SKM-1 (cell line): ENCODE measurements around the gene CTLA4.

ENCODE experiments used
- DNase-seq: peaks from one replicate; lab custom pipeline; 2025; ENCODE audit not compliant: unreplicated experiment; lab: John Stamatoyannopoulos, UW

CTLA4 gene

GRCh38 chr2:203867561-203868200 is at the start of gene CTLA4:
TSS of gene CTLA4 (plus strand) at chr2:203867771. CDS start at chr2:203867943, 172 bp downstream.
- no peak for DNase-seq

- no peak for DNase-seq
Measured at GRCh38 chr2:203818656-203819055, 48.9 kb upstream of the CTLA4 start.

DNA sequence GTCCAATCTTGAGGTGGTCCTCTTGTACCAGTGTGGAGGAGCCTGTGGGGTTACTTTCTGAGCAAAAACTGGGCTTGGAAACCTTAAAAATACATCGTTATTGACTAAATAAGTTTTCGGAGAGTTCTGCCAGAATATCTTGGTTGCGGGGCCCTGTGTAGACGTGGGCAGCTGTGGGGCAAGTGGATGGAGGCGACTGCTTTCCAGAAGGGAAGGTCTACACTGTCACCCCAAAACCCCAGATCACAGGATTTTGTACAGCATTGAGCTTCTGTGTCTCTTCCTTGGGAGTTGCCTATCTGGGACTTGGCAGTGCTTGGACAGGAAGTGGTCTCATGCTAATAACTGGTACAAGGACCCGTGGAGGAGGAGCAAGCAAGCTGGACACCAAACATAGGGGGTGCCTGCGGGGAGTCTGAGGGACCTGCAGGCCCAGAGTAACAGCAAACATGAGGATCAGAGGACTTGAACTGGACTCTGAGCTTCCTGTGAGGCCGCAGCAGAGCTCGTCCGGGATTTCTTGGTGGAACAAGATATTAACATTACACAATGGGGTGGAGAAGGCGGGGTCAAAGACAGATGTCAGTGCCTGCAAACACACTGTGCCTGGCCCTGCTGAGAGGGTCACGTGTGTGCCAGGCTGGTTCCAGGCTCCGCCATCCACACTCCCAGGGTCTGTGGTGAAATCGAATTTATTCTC is 48.0 kb upstream of the CTLA4 start:
- DNase-seq: no peak

GRCh38 chr2:203820969-203821368 is 46.6 kb upstream of the CTLA4 start:
- DNase-seq: no peak

DNA sequence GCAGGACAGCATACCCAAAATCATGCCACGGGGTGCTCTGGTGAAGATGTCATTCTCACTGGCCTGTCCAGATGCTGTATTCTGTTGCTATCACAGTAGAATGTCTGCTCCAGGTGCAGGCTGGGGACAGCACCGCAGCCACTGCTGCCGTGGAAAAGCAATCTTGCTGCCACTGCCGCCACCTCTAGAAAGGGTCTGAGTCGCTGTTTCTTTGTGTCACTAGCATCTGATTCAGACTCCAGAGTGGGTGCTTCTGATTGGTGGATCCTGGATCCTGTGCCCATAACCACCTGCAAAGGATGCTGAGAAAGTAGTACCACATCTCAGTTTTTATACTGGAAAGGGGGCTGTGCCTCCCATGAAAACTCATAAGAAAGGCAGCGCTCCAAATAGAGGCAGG is 45.3 kb upstream of the CTLA4 start:
- DNase-seq: no peak

- no peak for DNase-seq
Measured at GRCh38 chr2:203823173-203823572, 44.4 kb upstream of the CTLA4 start.

GRCh38 chr2:203824057-203824456 is 43.5 kb upstream of the CTLA4 start:
- no peak for DNase-seq

- no peak for DNase-seq
Measured at GRCh38 chr2:203824603-203825002, 43.0 kb upstream of the CTLA4 start.

DNA sequence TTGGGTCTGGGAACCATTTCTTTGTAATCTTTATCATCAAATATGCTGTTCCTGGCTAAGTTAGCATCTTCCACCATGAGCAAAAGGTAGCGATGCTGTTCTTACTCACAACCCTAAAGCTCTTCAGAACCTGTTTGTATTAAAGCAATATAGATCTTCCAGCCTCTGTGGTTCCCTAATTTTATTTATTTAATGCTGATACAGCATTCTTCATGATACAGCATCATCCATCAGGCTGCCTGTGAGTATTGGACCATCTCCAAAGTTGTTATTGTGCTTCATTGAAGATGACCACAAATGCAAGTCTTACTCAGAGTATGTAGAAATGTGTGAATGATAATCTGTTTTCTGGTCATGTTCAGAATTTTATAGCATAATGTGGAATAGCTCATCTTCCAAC is 40.9 kb upstream of the CTLA4 start:
- DNase-seq: no peak

DNA sequence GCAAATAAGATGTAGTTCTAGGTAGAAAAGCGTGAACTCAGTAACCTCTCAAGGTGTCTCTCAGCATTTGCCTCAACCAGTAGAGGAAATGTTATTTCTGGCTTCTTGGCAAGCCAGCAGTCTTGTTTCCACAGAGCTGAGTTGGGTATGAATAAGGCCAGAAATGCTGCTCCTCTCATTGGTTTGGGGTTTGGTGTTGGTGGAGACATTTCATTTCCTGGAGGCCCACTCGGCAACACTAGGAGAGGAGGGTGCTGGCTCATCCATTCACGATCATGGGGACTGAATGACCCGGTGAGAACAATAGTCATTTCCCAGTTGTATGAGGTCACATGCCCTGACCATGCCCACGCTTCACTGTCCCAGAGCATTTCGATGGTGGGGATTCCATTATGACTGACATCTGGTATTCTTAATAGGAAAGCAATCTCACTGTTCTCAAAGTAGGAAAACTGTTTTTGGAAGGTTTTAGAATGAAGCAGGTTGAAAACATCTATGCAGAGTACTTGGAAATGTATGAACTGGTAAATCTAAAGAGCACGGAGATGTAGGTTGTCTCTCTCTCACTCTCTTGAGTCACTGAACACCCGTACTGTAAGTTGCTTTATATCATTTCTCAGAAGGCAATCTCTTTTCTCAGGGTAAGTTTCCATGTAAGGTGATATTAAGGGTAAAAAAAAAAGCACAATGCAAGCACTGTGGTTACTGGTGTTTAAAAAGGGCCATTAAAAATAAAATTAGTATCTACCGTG is 37.1 kb upstream of the CTLA4 start:
- no peak for DNase-seq

DNA sequence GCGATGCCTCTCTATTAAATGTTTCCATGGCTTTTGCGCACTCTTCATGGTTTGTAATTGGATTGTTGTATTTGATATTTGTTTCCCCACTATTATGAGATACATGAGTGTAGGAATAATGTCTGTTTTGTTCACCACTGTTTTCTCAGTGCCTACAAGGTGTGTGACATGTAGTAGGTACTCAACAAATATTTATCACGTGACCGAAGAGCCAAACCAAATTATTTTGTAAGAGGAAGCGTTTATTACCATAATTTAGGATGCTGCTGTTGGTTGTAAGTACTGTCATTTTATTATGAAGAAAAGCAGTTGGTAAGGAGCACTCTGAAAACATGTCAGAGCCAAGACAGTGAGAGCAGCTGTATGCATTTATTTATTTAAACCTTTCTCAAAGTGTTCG is 32.2 kb upstream of the CTLA4 start:
- DNase-seq: no peak

DNA sequence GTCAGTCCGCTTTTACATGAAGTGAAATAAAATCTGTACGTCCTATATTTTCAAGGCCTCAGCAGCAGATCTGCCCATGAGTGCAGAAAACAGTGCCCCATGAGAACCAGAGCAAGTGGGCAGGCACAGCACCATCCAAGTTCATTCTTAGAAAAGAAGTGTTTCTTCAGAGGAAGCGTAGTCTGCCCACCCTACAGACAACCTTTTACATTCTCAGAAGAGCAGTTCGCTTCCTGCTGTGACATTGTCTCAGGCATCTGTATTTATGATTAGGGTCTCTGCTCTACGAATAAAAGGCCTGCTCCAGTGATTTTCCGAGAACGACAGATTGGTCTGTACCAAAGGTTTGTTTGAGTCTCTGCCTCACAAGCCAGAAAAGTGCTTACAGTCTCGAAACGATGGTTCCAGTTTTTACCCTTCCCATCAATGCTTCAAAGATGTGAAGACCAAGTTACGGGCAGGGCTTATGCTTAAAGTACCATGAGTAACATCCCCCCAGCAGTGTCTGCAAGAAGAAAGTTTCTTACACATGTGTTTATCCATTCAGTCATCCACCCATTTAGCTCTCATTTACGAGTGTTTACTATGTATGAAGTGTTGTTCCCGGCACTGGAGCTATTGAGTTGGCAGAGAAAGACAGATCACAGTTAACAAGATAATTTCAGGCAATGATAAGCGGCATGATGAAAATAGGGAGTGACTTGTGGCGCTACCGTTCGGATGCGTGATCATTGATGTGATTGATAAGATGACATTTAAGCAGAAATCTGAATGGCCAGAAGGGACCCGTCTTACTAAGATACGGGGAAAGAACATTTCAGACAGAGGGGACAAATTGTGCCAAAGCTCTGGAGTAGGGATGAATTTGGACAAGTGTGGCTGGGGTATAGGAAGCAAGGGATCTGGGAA is 31.4 kb upstream of the CTLA4 start:
- no peak for DNase-seq

GRCh38 chr2:203840655-203841205 is 26.8 kb upstream of the CTLA4 start:
- no peak for DNase-seq

DNA sequence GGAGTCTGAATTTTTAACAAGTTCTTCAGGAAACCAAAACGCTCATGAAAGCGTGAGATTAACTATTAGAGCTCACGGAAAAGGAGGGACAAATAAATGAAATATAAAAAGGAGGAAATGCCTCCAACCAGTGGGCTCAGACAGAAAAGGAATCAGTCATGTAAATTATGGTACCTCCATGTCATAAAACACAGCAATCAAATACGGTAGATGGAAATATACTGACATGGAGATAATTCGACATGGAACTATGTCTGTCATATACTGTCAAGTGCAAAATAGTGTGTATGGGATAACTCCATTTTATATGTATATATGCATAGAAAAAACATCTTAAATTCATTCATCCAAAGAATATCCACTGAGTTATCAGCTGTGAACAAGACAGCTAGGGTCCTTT is 25.9 kb upstream of the CTLA4 start:
- DNase-seq: no peak

DNA sequence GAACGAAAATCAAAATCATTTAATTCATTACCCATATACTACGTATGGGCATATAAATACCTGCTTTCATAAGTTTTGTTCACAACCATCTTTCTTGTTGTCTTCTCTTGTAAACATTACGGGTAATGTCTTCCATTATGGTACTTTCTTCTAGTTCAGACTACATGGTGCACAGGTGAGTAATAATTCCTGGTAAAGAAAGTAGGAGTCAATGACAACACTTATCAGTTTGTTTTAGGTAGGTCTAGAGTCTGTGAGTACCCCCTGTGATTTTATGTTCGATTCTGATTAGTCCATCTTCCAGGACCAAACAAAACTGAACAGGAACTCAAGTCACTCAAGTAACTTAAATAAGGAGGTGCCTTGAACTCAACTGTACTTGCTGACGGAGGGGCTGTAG is 25.2 kb upstream of the CTLA4 start:
- no peak for DNase-seq

- DNase-seq: no peak
Measured at GRCh38 chr2:203846490-203847105, 21.0 kb upstream of the CTLA4 start.

- DNase-seq: no peak
Measured at GRCh38 chr2:203849010-203849409, 18.6 kb upstream of the CTLA4 start.

DNA sequence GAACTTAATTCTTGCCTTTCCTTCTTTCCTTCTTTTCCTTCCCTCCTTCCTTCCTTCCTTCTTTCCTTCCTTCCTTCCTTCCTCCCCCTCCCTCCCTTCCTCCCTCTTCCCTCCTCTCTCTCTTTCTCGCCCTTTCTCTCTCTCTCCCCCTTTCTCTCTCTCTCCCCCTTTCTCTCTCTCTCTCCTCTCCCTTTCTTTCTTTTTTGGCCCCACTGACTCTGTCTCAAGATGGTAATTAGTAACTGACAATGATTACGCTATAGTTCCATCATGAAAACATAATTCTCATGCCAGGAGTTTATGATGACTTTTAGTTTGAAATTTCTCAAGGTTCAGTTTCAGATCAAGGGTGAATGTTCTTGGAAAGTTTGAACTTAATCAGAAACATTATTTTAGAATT is 14.8 kb upstream of the CTLA4 start:
- no peak for DNase-seq

GRCh38 chr2:203853271-203853670 is 14.3 kb upstream of the CTLA4 start:
- DNase-seq: no peak

DNA sequence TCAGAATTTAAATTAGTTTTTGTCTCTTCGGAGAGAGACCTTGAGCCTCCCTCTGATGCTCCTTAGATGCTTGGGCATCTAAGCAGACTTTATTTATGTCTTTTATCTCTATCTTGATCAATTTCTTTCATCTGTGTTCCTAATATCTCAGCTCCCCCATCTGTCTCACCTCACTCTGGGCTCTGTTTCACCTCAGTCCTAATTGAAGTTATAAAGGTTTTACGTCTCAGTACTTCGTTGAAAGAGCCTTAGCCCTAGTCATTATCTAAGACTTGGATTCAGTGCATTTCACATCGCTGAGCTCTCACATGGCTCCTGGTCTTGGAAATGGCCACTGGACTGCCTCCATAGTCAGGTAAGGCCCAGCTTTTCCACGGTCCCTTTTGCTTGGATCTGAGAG is 13.8 kb upstream of the CTLA4 start:
- DNase-seq: no peak
